Activated naive CD8-positive, alpha-beta T cell treated with anti-CD3 and anti-CD28 coated beads, Interleukin-2, amount 50 U/mL, for 24 hours (primary cell): Measurements from ENCODE around the gene SNED1.

Experiments used
- ATAC-seq: fragments of 150-1000 bp; cut with Tn5 transposase; one replicate; pipeline ENCODE4 v1.10.0; 2021
- DNase-seq: peaks from one replicate; pipeline ENCODE4 v3.0.0; 2021
- H3K27ac Mint-ChIP-seq: one replicate; pipeline ENCODE4 v1.8.0; 2021; ENCODE audit warnings: mild to moderate bottlenecking, mixed read lengths
- H3K27me3 Mint-ChIP-seq: one replicate; pipeline ENCODE4 v1.8.0; 2021; ENCODE audit warnings: mixed read lengths
- H3K36me3 Mint-ChIP-seq: one replicate; pipeline ENCODE4 v1.8.0; 2021; ENCODE audit warnings: low read depth, mixed read lengths
- H3K4me1 Mint-ChIP-seq: one replicate; pipeline ENCODE4 v1.8.0; 2021; ENCODE audit warnings: mixed read lengths
- H3K4me3 Mint-ChIP-seq: one replicate; pipeline ENCODE4 v1.8.0; 2021; ENCODE audit warnings: mild to moderate bottlenecking, moderate library complexity, mixed read lengths
- H3K9me3 Mint-ChIP-seq: one replicate; pipeline ENCODE4 v1.8.0; 2021; ENCODE audit warnings: mixed read lengths

SNED1 gene

DNA sequence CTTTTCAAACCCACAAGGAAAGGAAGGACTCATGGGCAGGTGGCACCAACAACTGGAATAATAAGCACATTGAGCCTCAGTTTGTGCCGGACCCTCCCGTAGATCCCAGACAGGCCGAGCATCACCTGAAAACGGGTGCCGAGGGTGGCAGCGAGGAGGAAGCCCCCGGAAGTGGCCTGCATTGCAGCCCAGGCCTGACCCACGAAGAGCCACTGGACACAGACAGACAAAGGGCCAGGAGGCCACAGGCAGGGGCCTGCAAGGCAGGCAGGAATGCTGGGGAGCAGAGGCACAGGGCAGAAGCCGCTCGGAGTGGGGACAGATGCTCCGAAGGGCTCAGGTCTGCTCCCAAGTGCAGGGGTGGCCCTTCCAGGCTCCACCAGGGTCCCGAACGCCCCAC is 71.9 kb downstream of the SNED1 start:
- no peak overlapping the region for H3K27ac Mint-ChIP-seq
- no peak overlapping the region for H3K4me3 Mint-ChIP-seq
- no peak for DNase-seq
- no peaks in the 10 kb centered on the region for H3K36me3 Mint-ChIP-seq
- no peaks in the 10 kb centered on the region for H3K4me1 Mint-ChIP-seq
- no peak for ATAC-seq
- no peaks in the 10 kb centered on the region for H3K27me3 Mint-ChIP-seq
- H3K9me3 Mint-ChIP-seq, result no peaks in the 10 kb centered on the region

GRCh38 chr2:241070811-241071676 is 72.6 kb downstream of the SNED1 start:
- no peaks in the 10 kb centered on the region for H3K27me3 Mint-ChIP-seq
- no peak overlapping the region for H3K4me3 Mint-ChIP-seq
- no peak for ATAC-seq
- no peak for DNase-seq
- H3K4me1 Mint-ChIP-seq, result no peaks in the 10 kb centered on the region
- no peaks in the 10 kb centered on the region for H3K36me3 Mint-ChIP-seq
- no peaks in the 10 kb centered on the region for H3K9me3 Mint-ChIP-seq
- H3K27ac Mint-ChIP-seq, result no peak overlapping the region

GRCh38 chr2:241071677-241072111 is 73.3 kb downstream of the SNED1 start:
- Mint-ChIP-seq H3K27ac (no peak overlapping the region), H3K9me3 (no peaks in the 10 kb centered on the region), H3K4me1 (no peaks in the 10 kb centered on the region), H3K4me3 (no peak overlapping the region), H3K36me3 (no peaks in the 10 kb centered on the region), H3K27me3 (no peaks in the 10 kb centered on the region)
- ATAC-seq, result no peak
- no peak for DNase-seq

DNA sequence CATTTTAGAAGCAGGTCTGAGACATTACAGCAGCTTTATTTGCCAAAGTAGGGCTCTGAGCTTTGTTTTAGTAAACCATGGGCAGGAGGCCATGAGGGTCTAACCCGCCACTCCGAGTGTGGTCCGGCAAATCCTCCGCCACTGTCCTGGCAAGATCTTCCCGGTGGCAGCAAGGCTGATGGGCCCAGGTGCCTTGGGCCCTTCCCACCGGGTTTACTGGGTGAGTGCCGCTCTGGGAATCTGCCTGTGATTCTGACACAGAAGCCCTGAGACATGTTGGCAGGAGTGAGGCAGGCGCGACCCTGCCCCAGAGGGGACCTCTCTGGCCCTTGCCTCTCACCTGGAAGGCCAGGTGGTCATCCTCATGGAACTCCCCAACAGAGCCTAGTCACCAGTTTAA is 73.7 kb downstream of the SNED1 start:
- no peaks in the 10 kb centered on the region for H3K4me1 Mint-ChIP-seq
- H3K4me3 Mint-ChIP-seq, result no peak overlapping the region
- no peak for DNase-seq
- no peaks in the 10 kb centered on the region for H3K27me3 Mint-ChIP-seq
- no peak overlapping the region for H3K27ac Mint-ChIP-seq
- no peaks in the 10 kb centered on the region for H3K9me3 Mint-ChIP-seq
- no peaks in the 10 kb centered on the region for H3K36me3 Mint-ChIP-seq
- no peak for ATAC-seq

- H3K4me1 Mint-ChIP-seq, result no peaks in the 10 kb centered on the region
- no peak for ATAC-seq
- no peak for DNase-seq
- H3K27ac Mint-ChIP-seq, result no peak overlapping the region
- no peak overlapping the region for H3K4me3 Mint-ChIP-seq
- H3K27me3 Mint-ChIP-seq, result no peaks in the 10 kb centered on the region
- no peaks in the 10 kb centered on the region for H3K9me3 Mint-ChIP-seq
- H3K36me3 Mint-ChIP-seq, result no peaks in the 10 kb centered on the region
Measured at GRCh38 chr2:241072553-241073165, 74.2 kb downstream of the SNED1 start.

- Mint-ChIP-seq H3K27ac (no peak overlapping the region), H3K4me1 (no peaks in the 10 kb centered on the region), H3K36me3 (no peaks in the 10 kb centered on the region), H3K9me3 (no peaks in the 10 kb centered on the region), H3K27me3 (no peaks in the 10 kb centered on the region), H3K4me3 (no peak overlapping the region)
- DNase-seq, result no peak
- no peak for ATAC-seq
Measured at GRCh38 chr2:241073166-241074064, 75.0 kb downstream of the SNED1 start.

DNA sequence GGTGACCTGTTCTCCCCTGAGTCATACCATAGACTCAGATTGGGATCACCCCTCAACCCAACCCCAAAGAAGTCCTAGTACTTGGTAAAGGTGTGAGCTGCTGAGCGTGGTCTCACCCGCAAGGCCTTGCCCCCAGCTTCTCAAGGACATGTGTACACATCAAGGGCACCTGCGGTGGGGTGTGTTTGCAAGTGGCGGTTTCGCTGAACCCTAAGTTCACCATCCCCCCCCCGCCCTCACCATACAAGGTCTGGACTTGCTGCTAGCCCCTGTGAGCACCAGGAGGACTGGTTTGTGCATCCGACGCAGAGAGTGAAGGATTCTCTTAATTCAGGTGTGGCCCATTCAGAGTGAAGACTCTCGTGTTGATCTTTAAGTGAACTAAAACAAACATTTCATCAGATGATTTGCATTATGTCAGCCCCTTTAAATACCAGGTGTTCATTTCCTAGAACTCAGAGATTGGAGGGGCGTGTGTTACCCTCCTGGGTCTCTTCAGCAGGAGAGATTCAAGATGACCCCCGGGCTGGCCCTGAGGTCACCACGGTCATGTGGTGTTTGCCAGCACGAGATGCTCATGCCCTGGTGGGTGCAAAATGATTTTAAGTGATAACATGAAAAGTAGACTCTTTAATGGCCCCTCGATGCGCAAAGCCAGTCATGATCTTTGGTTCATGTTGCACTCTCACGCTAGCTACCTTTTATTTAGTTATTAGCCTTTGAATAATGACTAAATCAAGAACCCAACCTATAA is 75.8 kb downstream of the SNED1 start:
- Mint-ChIP-seq H3K36me3 (no peaks in the 10 kb centered on the region), H3K27me3 (no peaks in the 10 kb centered on the region), H3K9me3 (no peaks in the 10 kb centered on the region), H3K4me1 (no peaks in the 10 kb centered on the region), H3K4me3 (no peak overlapping the region), H3K27ac (no peak overlapping the region)
- ATAC-seq (no peak), DNase-seq (no peak)

DNA sequence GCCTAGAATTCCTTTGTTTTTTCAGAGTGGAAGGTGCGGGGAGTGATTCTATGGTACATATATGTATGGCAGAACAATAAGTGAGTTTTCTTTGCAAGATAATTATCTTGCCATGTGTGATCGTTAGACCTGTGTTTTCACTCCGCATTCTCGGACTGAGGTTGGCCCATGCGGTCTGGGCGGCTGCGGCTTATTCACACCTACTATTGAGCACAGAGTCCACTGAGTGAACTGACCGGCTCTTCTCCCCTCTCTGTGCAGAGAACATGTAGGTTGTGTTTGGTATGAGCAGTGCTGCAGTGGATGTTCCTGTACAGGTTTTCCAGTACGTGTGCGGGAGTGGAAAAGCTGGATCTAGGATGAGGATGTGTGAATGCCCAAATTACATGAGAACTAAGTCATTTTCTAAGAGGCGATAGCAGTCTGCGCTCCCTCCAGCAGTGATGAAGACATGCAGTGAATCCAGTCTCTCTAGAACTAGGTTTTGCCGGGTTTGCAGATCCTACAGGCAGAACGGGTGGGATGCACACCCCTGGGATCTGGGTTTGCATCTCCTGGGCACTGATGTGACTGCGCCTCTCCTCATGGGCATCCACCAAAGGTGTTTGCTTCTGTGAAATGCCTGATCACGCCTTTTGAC is 76.6 kb downstream of the SNED1 start:
- ATAC-seq, result no peak
- no peak overlapping the region for H3K27ac Mint-ChIP-seq
- H3K27me3 Mint-ChIP-seq, result no peaks in the 10 kb centered on the region
- H3K4me1 Mint-ChIP-seq, result no peaks in the 10 kb centered on the region
- no peak overlapping the region for H3K4me3 Mint-ChIP-seq
- H3K9me3 Mint-ChIP-seq, result no peaks in the 10 kb centered on the region
- no peak for DNase-seq
- H3K36me3 Mint-ChIP-seq, result no peaks in the 10 kb centered on the region

DNA sequence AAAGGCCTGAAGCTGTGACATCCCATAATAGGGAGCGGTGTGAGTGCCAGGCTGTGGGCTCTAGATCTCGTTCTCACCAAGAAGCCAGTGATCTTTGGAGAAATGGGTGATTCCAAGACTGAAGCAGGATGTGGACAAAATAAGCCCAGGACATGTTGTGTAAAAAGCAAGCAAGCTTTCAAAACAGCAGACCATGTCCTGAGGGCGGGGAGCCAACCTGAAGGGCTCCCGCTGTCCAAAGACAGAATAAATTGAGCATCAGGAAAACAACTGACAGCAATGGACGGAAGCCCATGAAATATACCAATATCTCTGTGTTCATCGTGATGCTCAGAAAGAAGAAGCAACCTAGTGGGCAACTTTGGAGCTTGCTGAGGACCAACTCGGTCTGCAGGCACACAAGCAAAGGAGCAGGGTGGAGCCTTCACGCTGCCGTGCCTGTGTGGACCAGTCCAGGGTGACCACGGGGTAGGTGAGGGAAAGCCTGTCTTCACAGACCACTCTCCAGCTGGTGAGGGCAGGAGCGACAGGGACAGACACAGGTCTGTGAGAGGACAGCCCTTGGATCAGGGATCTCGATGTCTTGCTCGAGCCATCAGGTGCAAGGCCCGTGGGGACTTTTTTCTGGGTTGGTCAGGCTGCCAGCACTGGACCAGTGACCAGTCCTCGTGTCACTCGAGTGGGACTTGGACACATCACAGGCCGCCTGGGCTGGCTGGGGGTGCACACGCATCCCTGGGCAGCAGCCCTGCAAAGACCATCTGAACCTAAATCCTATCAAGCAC is 82.2 kb downstream of the SNED1 start:
- Mint-ChIP-seq H3K9me3 (peaks cover 7% of the 10 kb centered on the region), H3K27me3 (no peaks in the 10 kb centered on the region), H3K36me3 (peaks cover 9% of the 10 kb centered on the region), H3K4me1 (no peaks in the 10 kb centered on the region), H3K27ac (no peak overlapping the region), H3K4me3 (no peak overlapping the region)
- ATAC-seq (no peak), DNase-seq (no peak)

GRCh38 chr2:241081190-241081642 is 82.8 kb downstream of the SNED1 start:
- Mint-ChIP-seq H3K36me3 (peaks cover 12% of the 10 kb centered on the region), H3K4me3 (no peak overlapping the region), H3K9me3 (peaks cover 8% of the 10 kb centered on the region), H3K27me3 (no peaks in the 10 kb centered on the region), H3K4me1 (no peaks in the 10 kb centered on the region), H3K27ac (no peak overlapping the region)
- no peak for DNase-seq
- ATAC-seq, result no peak

DNA sequence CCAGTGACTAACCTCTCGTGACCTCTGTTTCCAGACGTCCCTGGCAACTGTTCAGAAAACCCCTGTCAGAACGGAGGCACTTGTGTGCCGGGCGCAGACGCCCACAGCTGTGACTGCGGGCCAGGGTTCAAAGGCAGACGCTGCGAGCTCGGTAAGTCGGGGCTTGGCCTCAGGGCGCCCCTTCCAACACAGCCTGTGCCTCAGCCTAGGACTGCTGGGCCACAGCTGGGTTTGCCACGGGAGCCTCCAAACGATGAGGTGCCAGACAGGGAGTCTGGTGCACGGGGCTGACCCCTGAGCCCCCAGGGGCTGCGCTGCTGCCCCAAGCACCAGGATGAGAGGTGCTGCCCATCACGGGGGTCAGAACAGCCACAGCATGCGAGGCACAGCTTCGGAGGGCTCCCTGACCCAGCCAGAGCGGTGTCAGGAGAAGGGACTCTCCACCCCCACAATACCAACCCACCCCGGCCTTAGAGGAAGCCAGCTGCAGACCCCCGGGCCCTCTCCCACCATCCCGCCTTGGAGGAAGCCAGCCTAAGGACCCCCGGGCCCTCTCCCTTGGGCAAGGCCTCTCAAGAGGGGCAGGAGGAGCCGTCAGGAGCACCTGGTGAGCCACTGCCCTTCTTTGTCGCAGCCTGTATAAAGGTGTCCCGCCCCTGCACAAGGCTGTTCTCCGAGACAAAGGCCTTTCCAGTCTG is 83.4 kb downstream of the SNED1 start:
- peak; percentile 18 for ATAC-seq

GRCh38 chr2:241082341-241083090 is 84.1 kb downstream of the SNED1 start:
- Mint-ChIP-seq H3K4me3 (no peak overlapping the region), H3K4me1 (no peaks in the 10 kb centered on the region), H3K9me3 (peaks cover 8% of the 10 kb centered on the region), H3K27me3 (no peaks in the 10 kb centered on the region), H3K27ac (no peak overlapping the region), H3K36me3 (peaks cover 20% of the 10 kb centered on the region)
- no peak for DNase-seq
- ATAC-seq, result no peak

More for the DNA sequence above, 83.4 kb downstream of the SNED1 start:
- H3K9me3 Mint-ChIP-seq, result peaks cover 8% of the 10 kb centered on the region
- H3K4me1 Mint-ChIP-seq, result no peaks in the 10 kb centered on the region
- H3K27me3 Mint-ChIP-seq, result no peaks in the 10 kb centered on the region
- H3K4me3 Mint-ChIP-seq, result no peak overlapping the region
- no peak for DNase-seq
- no peak overlapping the region for H3K27ac Mint-ChIP-seq
- peaks cover 18% of the 10 kb centered on the region for H3K36me3 Mint-ChIP-seq
